ENCODE measurements around the gene VAV2. TPM values are rescaled to one million over a fixed set of nuclear protein-coding genes. Genes with fewer than 3 reads are reported as not detected.
"Not testable (repeated sequence)": the region's sequence is repeated elsewhere in the genome, so short reads cannot be mapped to it uniquely, and the experiment has no call there.

The VAV2 gene
- total and polyA plus RNA-seq, 11 donors: 3.3 to 9.9 (median 5.3) TPM

DNA sequence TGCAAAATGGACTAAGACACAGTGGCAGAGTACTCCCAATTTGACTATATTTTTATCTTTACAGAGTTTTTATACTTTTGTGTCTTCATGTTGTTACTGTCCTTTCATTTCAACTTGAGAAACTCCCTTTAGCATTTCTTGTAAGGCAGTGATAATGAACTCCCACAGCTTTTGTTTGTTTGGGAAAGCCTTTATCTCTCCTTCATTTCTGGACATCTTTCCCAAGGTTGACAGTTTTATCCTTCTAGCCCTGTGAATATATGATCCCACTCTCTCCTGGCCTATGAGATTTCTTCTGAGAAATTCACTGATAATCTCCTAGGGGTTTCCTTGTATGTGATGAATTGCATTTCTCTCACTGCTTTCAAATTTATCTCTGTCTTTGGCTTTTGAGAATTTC is 244.8 kb downstream of the VAV2 start:
- H3K4me1 ChIP-seq: no peaks in the 10 kb centered on the region
- no peak for TF ChIP-seq POLR2A (IDR thresholded peaks at IDR 0.05)
- TF ChIP-seq, protein P1, sequence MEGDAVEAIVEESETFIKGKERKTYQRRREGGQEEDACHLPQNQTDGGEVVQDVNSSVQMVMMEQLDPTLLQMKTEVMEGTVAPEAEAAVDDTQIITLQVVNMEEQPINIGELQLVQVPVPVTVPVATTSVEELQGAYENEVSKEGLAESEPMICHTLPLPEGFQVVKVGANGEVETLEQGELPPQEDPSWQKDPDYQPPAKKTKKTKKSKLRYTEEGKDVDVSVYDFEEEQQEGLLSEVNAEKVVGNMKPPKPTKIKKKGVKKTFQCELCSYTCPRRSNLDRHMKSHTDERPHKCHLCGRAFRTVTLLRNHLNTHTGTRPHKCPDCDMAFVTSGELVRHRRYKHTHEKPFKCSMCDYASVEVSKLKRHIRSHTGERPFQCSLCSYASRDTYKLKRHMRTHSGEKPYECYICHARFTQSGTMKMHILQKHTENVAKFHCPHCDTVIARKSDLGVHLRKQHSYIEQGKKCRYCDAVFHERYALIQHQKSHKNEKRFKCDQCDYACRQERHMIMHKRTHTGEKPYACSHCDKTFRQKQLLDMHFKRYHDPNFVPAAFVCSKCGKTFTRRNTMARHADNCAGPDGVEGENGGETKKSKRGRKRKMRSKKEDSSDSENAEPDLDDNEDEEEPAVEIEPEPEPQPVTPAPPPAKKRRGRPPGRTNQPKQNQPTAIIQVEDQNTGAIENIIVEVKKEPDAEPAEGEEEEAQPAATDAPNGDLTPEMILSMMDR (IDR thresholded peaks at IDR 0.05): no peak
- DNase-seq (no peak), ATAC-seq (no peak)
- peaks cover 0 to 32% (median 0%) of the 10 kb centered on the region in 9 donors for H3K27me3 ChIP-seq
- H3K4me3 ChIP-seq: no peak overlapping the region
- intact Hi-C loops (cut with DNase I): no loop called here
- no peaks in the 10 kb centered on the region for H3K9me3 ChIP-seq
- H3K36me3 ChIP-seq: no peaks in the 10 kb centered on the region
- no peak overlapping the region for H3K27ac ChIP-seq

DNA sequence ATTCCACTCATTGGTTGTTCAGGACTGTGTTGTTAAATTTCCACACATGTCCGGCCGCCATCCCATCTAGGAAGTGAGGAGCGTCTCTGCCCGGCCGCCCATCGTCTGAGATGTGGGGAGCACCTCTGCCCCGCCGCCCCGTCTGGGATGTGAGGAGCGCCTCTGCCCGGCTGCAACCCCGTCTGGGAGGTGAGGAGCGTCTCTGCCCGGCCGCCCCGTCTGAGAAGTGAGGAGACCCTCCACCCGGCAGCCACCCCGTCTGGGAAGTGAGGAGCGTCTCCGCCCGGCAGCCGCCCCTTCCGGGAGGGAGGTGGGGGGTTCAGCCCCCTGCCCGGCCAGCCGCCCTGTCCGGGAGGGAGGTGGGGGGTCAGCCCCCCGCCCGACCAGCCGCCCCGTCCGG is 247.6 kb downstream of the VAV2 start:
- 88 to 94% (median 91%) methylated on average over 9 to 27 of the region's 31 CpGs for WGBS, 4 donors
- H3K9me3 ChIP-seq; DNase-seq; H3K36me3 ChIP-seq; H3K4me3 ChIP-seq; H3K27ac ChIP-seq; intact Hi-C loops (cut with DNase I); H3K4me1 ChIP-seq; ATAC-seq: not testable (repeated sequence)
- H3K27me3 ChIP-seq: peaks cover 0 to 22% (median 0%) of the 10 kb centered on the region in 9 donors

DNA sequence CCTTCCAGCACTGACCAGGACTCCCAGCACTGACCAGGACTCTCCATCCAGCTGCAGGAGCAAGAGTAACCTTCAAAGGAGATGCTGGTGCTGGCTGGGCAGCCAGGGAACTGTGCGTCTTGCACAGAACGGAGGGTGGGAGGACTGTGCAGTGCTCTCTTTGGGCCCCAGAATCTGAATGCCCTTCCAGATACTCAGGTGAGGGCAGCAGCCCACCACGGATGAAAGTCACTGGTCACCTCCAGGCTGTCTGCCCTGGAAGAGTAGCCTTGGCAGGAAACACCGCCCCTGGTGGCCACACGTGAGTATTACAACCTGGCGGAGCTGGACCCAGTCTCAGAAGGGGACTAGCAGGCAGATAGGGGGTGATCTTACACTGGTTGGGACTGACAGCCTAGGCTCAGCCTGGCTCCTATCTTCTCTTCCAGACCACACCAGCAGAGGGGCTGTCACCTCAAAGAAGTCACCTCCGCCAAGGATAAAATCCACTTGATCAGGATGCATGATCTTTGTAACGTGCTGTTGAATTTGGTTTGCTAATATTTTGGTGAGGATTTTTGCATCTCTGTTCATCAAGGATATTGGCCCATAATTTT is 249.2 kb downstream of the VAV2 start:
- ATAC-seq: peak; percentile 34 to 86 (median 79)
- peaks cover 0 to 15% (median 0%) of the 10 kb centered on the region in 9 donors for H3K27me3 ChIP-seq
- DNase-seq: peak in 4 of 5 donors; percentile 58 to 76 (median 64)
- no peaks in the 10 kb centered on the region for H3K9me3 ChIP-seq
- H3K27ac ChIP-seq: no peak overlapping the region
- no peaks in the 10 kb centered on the region for H3K36me3 ChIP-seq
- TF ChIP-seq, protein P1 (IDR thresholded peaks at IDR 0.05): peak; percentile 92 to 100 (median 98)
- no peak for TF ChIP-seq POLR2A (IDR thresholded peaks at IDR 0.05)
- intact Hi-C loops (cut with DNase I): no loop called here
- peaks cover 0 to 8% (median 5%) of the 10 kb centered on the region in 12 donors for H3K4me1 ChIP-seq
- H3K4me3 ChIP-seq: no peak overlapping the region
- 10 to 20% (median 14%) methylated on average over 6 to 8 of the region's 8 CpGs for WGBS, 4 donors

DNA sequence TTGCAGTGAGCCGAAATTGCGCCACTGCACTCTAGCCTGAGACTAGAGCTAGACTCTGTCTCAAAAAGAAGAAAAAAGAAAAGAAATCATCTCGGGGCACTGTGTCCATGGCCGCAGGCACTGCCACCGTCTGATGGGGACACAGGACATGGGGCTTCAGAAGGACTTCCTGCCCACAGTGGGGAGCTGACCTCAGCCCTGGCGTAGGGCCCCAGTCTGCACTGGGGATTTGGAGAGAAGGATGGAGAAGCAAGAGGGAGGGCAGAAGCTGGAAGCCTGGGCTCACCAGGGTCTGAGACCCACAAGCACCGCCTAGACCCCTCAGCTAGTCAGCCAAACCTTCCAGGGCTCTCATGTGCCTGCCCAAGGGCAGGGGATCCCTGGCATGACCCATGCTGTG is 249.9 kb downstream of the VAV2 start:
- Histone ChIP-seq H3K36me3 (no peaks in the 10 kb centered on the region), H3K27me3 (peaks cover 0 to 8% (median 0%) of the 10 kb centered on the region in 9 donors), H3K4me1 (peaks cover 0 to 15% (median 5%) of the 10 kb centered on the region in 12 donors), H3K27ac (no peak overlapping the region), H3K4me3 (no peak overlapping the region), H3K9me3 (no peaks in the 10 kb centered on the region)
- no peak for DNase-seq
- TF ChIP-seq POLR2A (IDR thresholded peaks at IDR 0.05): no peak
- TF ChIP-seq, protein P1 (IDR thresholded peaks at IDR 0.05): no peak
- no peak for ATAC-seq
- intact Hi-C loops (cut with DNase I): no loop called here
- 81 to 86% (median 84%) methylated on average over 7 of the region's 7 CpGs for WGBS, 4 donors

DNA sequence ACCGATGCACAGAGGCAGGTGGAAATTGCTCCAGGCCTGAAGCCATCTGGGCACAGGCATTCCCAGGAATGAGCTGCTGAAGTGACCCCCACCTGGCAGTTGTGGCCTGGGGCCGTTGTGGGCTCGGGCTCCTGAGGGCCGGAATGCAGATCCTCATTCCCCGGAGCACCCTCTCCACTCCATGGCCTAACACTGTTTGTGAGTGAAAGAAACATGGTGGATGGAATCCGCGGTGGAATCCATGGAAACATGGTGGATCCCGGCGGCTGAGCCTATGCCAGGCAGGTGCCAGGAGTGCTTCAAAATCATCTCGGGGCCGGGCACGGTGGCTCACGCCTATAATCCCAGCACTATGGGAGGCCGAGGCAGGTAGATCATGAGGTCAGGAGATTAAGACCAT is 250.4 kb downstream of the VAV2 start:
- intact Hi-C loops (cut with DNase I): no loop called here
- TF ChIP-seq POLR2A (IDR thresholded peaks at IDR 0.05): no peak
- TF ChIP-seq, protein P1 (IDR thresholded peaks at IDR 0.05): no peak
- no peak for DNase-seq
- no peak overlapping the region for H3K27ac ChIP-seq
- no peak for ATAC-seq
- H3K4me3 ChIP-seq: no peak overlapping the region
- H3K9me3 ChIP-seq: no peaks in the 10 kb centered on the region
- H3K4me1 ChIP-seq: peaks cover 0 to 19% (median 5%) of the 10 kb centered on the region in 12 donors
- no peaks in the 10 kb centered on the region for H3K36me3 ChIP-seq
- WGBS, 4 donors: 91 to 96% (median 93%) methylated on average over 10 to 14 of the region's 14 CpGs
- H3K27me3 ChIP-seq: peaks cover 0 to 4% (median 0%) of the 10 kb centered on the region in 9 donors

All from heart left ventricle (tissue), 16 donors.